Amniotic stem cell (primary cell): ENCODE measurements around the gene ZXDC.

Source experiments
- DNase-seq: peaks from one replicate; lab custom pipeline; 2025; lab: John Stamatoyannopoulos, UW

The ZXDC gene, protein sequence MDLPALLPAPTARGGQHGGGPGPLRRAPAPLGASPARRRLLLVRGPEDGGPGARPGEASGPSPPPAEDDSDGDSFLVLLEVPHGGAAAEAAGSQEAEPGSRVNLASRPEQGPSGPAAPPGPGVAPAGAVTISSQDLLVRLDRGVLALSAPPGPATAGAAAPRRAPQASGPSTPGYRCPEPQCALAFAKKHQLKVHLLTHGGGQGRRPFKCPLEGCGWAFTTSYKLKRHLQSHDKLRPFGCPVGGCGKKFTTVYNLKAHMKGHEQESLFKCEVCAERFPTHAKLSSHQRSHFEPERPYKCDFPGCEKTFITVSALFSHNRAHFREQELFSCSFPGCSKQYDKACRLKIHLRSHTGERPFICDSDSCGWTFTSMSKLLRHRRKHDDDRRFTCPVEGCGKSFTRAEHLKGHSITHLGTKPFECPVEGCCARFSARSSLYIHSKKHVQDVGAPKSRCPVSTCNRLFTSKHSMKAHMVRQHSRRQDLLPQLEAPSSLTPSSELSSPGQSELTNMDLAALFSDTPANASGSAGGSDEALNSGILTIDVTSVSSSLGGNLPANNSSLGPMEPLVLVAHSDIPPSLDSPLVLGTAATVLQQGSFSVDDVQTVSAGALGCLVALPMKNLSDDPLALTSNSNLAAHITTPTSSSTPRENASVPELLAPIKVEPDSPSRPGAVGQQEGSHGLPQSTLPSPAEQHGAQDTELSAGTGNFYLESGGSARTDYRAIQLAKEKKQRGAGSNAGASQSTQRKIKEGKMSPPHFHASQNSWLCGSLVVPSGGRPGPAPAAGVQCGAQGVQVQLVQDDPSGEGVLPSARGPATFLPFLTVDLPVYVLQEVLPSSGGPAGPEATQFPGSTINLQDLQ

DNA sequence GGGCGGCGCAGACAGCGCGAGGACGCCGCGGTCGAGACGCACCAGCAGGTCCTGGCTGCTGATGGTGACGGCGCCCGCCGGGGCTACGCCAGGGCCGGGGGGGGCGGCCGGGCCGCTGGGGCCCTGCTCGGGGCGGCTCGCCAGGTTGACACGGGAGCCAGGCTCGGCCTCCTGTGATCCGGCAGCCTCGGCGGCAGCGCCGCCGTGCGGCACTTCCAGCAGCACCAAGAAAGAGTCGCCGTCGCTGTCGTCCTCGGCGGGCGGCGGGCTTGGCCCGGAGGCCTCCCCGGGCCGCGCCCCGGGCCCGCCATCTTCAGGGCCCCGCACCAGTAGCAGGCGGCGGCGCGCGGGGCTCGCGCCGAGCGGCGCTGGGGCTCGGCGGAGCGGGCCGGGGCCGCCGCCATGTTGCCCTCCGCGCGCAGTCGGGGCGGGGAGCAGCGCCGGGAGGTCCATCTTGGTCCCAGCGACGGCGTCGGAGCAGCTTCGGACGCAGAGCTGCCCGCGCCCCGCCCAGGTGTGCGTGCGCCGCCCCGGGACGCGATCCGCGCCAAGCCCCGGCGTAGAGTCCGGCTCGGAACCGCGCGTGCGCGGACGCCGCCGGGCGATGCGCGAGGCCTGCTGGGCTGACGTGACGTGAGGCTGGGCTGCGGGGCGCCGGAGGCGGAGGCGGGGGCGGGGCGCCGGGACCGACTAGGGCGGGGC lies at the start of gene ZXDC:
ZXDC (minus strand) TSS at position 479 of the 702 bp plus-strand sequence; CDS start at position 453, 26 bp downstream.
- DNase-seq = peak; percentile 84

DNA sequence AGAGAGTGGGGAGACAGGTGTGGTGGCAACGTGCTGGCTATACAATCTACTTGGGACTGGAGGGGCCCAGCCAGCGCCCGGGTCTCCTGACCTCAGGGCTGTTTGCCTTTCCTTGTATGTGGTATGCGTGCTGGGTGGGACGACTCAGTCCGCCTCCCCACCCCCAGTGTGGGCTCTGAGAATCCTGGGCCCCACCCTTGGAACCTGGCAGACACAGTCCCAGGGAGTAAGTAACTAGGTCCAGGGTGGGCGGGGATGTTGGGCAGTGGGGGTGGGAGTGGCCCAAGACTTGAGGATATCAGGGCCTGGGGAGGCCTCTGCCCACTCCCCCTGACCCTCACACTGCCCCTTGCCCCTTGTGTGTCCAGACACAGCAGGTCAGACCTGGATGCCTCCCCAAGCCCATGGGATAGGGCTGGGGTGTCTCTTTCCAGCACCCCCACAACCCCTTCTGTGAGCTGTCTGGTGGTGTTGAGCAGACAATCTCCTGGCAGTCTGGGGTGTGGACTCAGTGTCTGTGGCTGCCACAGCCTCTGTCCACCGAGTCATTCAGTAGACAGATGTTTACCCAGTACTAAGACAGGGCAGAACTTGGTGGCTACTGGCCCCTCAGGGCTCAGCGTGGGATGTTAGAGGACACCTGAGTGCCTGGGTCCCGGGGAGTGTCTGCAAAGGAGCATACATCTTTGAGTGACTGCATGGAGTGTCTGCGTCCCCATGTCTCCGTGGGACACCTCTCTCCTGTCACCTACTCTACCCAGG lies 49.6 kb upstream of the ZXDC start:
- DNase-seq = no peak

DNA sequence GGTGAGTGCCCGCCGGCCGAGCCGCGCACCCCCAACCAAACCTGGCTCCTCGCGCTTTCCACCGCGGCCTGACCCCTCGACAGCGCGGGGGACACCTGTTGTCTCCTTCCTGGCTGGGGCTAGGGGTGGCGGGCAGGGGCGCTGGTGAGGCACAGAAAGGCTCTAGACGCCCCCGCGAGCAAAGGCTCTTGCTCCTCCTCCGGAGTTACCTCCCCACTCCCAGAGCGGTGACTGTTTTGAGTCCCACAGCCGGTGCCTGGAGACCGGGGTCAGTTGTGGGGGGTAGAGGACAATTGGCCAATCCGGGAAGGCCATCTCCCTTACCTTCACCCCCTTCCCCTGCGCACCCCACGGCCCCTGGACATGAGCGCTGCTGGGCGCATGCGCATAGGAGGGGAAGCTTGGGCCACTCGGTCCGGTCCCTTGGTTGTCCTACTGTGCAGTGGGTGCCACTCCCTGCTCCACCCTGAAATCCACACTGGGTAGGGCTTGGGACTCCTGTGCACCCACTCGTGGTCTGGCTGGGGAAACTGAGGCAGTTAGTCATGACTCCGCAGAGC lies 48.8 kb upstream of the ZXDC start:
- no peak for DNase-seq

DNA sequence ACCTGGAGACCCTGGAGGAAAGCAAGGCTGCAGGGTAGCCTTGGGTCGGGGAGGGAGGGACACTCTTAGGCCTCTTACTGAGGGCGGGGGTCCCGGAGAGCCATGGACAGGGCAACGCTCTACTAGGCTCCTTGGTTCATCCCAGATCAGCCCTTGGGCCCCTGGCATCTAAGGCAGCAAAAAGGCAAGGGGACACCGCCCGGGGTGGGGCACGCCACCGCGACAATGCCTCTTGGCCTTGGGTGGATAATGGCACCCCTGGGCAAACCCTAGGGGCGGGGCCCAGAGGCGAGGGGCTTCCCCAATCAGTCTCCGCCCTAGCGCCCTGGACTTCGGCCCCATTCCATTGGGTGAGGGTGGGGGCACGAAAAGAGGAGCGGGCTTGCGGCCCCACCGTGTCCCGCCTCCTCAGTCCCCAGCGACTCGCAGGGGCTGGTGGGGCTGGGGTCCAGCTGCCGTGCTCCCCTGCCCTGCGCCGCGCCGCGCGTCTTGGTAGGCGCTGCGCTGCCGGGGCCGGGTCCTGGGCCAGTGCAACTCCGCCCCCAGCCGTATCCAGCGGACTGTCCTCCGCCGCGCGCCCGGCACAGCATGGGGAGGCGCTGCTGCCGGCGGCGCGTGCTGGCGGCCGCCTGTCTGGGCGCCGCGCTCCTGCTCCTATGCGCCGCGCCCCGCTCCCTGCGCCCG lies 48.2 kb upstream of the ZXDC start, which contains the start of gene CHST13:
CHST13 (plus strand) TSS at position 411 of the 684 bp plus-strand sequence; CDS start at position 589, 178 bp downstream.
- no peak for DNase-seq

DNA sequence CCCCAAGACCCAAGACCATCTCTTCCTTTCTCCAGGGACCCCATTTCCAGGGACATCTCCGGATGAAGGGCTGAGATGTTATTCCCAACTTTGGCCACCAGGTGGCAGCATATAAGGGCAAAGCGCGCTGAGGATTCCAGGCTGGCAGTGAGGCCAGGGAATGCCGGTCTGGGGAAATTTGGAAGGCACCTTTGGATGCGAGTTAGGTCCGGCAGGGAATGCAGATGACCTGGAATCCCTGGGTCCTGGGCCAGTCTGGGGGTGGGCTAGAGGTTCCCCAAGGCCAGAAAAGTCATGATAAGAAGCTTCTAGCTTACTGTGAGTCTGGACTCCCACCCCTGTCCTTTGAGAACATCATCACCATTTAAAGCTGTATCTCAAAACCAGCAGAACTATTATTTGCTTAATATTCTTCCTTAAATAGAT lies 46.7 kb upstream of the ZXDC start:
- DNase-seq = peak; percentile 28

DNA sequence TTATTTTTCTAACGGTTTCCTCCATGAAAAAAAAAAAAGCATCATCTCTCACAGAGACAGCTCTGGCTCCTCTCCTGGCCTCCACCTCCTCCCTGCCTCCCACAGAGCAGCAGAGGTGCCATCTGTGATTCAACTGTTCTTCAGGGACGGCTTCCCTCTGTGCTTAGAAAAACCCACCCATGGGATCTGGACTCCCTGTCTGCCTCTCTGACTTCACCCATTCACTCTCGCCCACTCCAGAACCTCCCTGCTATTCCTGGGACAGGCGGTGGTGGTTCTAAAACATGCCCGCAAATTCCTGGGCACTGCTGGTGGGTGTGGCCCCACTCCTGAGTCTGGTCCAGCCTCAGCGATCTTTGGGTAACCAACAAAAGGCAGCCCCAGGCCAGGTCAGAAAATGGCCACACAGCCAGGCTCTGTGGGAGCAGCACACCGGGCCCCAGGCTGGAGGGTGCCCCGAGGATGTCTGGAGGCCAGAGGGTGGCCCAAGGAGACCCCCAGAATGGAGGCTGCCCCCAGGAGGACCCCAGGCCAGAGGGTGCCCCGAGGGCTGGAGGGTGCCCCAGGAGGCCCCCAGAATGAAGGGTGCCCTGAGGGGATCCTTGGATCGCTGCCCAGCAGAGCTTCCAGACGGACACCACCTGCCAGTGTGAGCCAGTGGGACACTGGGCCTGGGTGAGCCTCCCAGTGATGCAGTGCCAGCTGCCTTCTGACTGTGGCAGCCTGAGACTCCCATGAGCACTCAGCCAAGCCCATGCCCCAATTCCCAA lies 45.6 kb upstream of the ZXDC start:
- no peak for DNase-seq

DNA sequence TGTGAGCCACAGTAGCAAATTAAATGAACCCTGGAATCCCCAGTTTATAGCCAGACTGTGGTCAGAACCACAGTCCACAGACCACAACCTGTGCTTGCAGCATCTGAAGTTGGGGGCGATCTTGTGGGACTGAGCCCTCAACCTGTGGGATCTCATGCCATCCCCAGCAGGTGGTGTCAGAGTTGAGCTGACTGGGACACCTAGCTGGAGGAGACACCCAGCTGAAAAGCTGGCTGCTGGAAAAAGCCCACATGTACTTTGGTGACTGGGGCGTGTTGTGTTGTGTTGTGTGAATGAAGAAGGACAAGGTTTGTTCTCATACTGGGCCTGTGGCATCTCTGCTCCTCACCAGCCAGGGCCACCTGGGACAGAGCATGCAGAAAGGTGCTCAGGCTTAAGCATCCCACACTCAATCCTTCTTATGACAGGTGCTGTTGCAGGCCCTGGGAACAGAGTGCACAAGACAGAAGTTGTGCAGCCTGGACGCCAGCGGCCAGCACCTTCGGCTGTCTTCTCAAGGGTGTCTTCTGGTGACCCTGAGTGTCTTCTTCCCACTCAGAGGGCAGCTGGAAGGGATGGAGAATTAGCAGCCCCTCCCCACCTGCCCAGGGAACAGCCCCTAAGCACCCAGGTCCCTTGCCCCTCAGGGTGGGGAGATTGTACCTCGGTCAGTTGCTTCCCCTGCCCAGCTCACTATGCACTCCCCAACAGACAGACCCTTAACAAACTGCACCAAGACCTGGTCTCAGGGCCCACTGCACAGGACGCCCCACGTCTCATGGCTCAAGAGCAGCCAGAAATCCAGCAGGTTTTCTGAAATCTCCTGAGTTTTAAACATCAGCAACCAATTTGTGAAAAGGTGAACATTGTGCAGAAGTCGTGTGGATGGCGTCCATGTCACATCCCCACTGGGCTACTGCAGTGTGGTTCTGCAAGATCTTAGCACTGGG lies 44.1 kb upstream of the ZXDC start:
- no peak for DNase-seq

DNA sequence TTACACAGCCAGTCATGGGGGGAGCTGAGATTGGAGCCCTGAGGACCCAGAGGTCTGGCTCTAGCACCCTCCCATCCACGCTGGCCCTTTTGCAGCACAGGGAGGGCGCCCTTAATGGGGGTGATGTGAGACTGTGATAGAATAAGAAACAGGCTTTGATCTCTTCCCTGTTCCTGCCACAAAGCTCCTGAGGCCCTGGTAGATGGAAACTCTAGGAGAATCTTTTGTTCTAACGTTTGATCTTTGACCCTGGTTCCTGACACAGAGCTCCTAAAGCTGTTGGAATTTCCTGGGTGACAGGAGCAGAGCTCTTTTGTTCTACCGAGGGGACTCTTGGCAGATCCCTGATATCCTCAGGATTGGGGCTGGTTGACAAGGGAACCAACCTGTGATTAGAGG lies 43.1 kb upstream of the ZXDC start:
- no peak for DNase-seq

DNA sequence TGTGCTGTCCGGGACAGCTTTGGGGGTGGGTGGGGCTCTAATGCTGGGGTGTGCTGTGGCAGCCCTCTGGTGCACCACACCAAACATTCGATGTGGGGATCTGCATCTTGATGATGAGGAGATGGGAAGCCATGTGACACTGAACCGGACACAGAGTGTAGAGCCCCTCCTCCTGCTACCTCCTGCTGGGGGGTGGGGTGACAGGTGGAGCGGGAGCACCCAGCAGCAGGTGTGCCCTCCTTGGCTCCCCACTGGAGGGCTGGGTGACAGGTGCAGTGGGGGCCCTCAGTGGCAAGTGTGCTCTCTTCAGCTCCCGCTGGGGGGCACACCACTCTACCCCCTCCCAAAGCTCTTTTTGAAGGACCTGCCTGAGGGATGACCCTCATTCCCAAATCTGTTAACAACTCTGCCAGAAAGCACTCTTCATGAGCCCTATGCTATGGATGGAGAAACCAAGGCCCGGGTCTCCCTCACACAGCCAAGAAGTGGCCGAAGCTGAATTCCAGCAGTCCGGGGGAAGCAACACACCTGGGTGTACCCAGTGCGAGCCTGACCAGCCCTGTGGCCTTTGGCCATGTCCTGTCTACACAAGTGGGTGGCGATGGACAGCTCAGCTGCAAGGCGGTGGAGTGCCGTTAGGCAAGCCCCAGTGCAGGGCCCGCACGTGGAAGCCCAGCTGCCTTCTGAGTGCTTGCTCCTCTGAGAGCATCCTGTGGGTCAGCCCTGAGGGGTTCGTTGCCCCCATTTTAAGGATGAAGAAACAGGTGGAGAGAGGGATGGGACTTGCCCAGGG lies 42.5 kb upstream of the ZXDC start:
- DNase-seq = no peak

DNA sequence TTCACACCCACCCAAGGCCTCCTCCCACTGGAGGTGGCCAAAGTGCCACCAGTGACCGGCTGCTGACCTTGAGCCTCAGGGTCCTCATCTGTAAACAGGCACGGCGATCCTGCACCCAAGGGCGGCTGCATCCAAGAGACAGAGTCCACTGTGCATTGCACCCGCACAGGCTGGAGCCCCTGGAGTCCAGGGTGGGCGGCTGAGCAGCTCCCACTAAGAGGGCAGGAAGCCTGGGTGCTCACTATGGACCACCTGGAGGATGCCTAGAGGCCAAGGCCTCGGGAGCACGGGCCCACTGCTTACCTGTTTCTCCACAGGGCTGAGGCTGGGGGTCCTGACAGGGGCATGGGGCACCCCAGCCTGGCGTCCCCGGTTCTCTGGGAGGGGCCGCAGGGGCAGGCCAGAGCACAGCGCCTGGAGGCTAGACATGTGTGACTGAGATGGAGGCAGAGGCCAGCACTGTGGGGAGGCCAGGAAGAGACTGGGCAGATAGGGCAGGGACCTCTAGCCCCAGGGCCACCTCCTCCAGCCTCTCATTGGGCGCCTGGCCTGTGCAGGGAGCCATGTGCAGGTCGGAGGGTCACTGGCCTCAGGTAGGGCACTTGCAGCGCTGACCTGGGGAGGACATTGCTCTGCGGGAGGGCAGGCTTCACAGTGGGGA lies 41.7 kb upstream of the ZXDC start, which contains the start of gene UROC1:
UROC1 (minus strand) TSS at position 483 of the 661 bp plus-strand sequence; CDS start at position 429, 54 bp downstream.
- DNase-seq = no peak

DNA sequence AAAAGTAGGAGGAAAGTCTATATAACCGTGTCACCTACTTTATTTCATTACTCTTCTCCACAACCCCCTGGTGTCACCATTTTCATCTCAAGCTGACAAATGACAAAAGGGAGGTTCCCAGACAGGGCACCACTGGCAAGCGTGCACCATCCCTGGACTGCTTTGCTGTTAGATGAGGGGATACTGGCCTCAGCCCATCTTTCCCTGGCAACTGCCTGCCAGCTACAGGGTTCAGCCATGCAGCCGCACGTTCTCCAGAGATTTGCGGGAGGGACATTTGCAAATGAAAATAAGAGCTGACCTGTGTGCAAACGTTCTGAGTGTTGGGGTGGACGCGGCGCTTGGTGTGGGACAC lies 41.2 kb upstream of the ZXDC start:
- no peak for DNase-seq

DNA sequence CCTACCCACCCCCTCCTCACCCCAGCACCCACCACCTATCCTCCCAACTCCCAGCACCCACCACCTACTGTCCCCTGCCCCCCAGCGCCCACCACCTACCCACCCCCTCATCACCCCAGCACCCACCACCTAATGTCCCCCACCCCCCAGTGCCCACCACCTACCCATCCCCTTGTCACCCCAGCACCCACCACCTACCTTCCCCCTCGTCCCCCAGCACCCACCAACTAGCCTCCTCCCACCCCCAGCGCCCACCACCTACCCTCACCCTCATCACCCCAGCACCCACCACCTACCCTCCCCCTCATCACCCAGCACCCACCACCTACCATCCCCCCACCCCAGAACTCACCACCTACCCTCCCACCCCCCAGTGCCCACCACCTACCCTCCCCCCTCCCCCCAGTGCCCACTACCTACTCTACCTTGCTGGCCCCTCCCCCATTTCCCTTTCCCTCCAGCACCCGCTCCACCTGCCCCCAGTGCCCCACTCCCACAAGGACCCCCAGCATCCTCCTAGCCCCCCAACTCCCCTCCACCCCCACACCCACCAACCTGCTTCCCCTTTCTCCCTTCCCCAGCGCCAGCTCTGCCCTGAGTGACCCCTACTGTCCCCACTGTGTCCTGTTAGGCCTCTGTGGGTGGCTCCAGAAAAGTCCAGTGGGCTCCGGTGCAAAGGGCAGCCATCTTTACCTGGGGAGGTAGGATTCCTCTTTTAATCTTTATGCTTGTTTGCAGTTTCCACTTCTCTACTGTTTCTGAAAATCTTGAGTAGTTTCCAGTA lies 40.7 kb upstream of the ZXDC start:
- DNase-seq = no peak

DNA sequence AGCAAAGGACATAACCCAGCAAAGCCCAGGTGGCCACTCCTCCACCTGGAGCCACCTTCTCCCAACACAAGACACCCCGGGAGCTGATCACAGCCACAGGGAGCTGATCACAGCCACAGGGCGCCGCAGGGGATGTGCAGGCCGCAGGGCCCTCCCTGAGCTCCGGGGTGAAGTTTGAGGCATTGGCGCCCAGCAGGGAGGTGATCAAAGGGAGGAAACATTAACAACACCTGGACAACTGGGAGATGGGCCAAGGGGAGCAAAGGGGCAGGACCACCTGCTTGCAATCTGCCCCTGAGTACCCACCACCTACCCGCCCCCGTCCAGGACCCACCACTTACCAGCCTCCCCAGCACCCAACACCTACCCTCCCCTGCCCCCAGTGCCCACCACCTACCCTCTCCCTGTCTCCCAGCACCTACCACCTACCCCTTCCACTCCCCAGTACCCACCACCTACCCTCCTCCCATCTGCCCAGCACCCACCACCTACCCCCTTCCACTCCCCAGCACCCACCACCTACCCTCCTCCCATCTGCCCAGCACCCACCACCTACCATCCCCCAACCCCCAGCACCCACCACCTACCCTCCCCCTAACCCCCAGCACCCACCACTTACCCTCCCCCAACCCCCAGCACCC lies 39.5 kb upstream of the ZXDC start:
- no peak for DNase-seq

DNA sequence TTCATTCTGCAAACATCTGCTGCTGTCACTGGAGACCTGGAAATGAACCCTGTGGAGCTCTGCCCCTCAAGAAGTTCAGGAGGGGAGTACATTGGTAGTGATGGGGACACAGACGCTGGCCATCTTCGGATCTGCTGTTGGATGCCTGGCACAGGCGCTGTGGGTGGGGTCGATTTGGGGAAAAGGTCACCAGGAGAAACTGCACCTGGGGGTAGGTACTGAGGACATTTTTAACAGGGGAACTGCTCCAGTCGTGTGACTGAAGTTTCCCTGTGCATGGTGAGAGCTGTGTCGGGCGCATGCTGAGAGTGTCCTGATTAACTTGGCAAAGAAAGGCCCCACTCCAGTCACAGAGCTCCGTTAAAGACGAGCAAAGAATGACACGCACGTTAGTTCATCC lies 38.5 kb upstream of the ZXDC start:
- DNase-seq = no peak

DNA sequence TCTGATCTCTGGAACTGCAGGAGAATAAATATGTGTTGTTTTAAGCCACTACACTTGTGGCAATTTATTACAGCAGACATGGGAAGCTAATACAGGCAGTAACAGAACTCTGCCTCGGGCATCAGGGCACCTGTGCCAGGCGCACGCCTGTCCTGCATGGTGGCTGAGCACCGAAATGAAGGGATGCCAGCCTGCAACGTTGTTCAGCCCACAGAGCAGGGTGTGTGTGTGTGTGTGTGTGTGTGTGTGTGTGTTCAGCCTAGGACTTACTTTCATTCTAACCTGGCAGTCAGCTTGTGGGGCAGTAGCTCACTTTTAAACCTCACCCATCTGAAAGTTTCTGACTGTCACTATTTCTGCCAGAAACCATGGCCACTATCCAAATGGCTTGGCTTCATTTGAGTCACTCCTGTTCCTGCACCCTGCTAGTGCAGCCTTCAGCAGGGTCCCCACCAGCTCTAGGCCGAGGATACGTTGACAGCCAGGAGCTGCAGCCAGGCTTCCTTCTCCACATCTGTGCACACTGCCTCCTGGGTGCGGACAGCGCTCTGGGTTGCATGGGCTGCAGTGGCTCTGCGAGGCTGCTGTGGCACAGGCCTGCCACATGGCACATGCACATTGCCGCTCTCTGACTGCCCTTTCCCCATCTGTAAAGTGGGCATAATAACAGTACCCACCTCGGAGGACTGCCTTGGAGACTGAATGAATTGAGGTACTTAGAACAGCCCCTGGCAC lies 37.4 kb upstream of the ZXDC start:
- no peak for DNase-seq
